Kidney epithelial cell (primary cell): Measurements from ENCODE around the gene IGSF11. TPM values are rescaled to one million over a fixed set of nuclear protein-coding genes. Genes with fewer than 3 reads are reported as not detected.

Source experiments
- DNase-seq: peaks from one replicate; pipeline ENCODE4 v3.0.0-alpha.2; 2010; ENCODE audit warnings: low read depth
- H3K27me3 ChIP-seq: 2 replicates; pipeline ENCODE4 v1.6.0; 2011; ENCODE audit warnings: low read length; ENCODE audit not compliant: control insufficient read depth, insufficient read depth
- H3K36me3 ChIP-seq: 2 replicates; pipeline ENCODE4 v1.5.1; 2011; ENCODE audit warnings: low read length; ENCODE audit not compliant: control insufficient read depth, insufficient read depth
- H3K4me3 ChIP-seq: 2 replicates; pipeline ENCODE4 v1.5.1; 2011; ENCODE audit warnings: low read depth, mild to moderate bottlenecking, control low read depth, low read length
- total RNA-seq: library from RNA; depleted of rRNA; stranded (reverse); fragments of >200 nt; gene quantifications from 2 replicates; pipeline ENCODE4 v1.2.3, GENCODE V29; 2015
- TF ChIP-seq, protein P1 (sequence below): IDR thresholded peaks from 2 replicates; pipeline ENCODE4 v1.5.1; 2011; ENCODE audit warnings: mild to moderate bottlenecking, moderate library complexity, low read length, control low read depth, inconsistent platforms; ENCODE audit not compliant: insufficient read depth, poor library complexity, severe bottlenecking

Gene IGSF11
- total RNA-seq, 1 donor from 2014 or later: not detected

DNA sequence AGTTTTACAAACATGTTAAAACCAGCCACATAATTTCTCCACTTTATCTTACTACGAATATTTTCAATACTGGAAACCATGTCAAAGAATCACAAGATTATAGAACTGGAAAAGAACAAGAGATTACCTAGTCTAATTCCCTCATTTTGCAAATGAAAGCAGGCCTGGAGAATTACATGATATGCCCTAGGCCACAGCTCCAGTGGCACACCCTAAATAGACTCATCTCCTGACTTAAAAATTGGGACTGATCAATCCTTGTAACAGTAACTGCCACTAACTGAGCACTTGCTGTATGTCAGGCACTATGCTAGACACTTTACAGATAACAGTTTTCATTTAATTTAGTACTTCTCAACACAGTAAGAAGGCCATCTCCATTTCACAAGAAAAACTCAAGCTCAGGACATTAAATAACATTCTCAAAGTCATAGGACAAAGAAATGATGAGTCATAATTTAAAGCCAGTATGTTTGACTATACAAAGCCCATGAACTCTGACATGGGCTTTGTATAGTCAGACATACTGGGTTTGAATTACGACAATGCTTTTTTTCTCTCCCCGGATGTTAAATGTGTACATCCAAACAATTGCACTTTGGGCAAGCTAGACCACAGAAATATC is 9.4 kb downstream of the IGSF11 start:
- Histone ChIP-seq H3K36me3 (no peaks in the 10 kb centered on the region), H3K4me3 (no peak overlapping the region), H3K27me3 (no peaks in the 10 kb centered on the region)
- no peak for DNase-seq
- TF ChIP-seq, protein P1, sequence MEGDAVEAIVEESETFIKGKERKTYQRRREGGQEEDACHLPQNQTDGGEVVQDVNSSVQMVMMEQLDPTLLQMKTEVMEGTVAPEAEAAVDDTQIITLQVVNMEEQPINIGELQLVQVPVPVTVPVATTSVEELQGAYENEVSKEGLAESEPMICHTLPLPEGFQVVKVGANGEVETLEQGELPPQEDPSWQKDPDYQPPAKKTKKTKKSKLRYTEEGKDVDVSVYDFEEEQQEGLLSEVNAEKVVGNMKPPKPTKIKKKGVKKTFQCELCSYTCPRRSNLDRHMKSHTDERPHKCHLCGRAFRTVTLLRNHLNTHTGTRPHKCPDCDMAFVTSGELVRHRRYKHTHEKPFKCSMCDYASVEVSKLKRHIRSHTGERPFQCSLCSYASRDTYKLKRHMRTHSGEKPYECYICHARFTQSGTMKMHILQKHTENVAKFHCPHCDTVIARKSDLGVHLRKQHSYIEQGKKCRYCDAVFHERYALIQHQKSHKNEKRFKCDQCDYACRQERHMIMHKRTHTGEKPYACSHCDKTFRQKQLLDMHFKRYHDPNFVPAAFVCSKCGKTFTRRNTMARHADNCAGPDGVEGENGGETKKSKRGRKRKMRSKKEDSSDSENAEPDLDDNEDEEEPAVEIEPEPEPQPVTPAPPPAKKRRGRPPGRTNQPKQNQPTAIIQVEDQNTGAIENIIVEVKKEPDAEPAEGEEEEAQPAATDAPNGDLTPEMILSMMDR: no peak

DNA sequence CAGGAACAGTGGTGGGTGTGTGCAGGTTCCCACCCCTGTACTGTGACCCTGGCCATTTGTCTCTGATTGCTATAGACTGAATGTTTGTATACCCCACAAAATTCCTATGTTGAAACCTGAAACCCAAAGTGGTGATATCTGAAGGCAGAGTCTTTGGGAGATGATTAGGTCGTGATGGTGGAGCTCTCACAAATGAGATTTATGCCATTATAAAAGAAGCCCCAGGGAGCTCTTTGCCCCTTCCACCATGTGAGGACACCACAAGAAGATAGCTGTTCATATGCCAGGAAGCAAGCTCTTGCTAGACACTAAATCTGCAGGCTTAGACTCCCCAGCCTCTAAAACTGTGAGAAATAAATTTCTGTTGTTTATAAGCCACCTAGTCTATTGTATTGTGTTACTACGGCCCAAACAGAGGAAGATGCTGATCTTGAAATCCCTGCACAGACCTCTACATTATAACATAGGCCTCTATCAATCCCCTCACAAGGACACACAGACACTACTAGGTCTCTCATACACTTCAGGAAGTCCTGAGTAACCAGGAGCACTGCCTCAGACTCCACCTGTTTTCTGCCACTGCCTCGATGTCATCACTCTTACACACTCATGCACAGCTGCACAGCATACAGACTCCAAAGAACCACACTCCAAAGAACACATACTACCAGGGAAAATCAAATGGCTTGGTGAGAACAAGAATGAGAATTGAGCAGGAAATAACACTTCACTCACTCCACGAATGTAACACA is 14.7 kb downstream of the IGSF11 start:
- TF ChIP-seq, protein P1: no peak
- Histone ChIP-seq H3K36me3 (no peaks in the 10 kb centered on the region), H3K27me3 (no peaks in the 10 kb centered on the region), H3K4me3 (no peak overlapping the region)
- DNase-seq: no peak

DNA sequence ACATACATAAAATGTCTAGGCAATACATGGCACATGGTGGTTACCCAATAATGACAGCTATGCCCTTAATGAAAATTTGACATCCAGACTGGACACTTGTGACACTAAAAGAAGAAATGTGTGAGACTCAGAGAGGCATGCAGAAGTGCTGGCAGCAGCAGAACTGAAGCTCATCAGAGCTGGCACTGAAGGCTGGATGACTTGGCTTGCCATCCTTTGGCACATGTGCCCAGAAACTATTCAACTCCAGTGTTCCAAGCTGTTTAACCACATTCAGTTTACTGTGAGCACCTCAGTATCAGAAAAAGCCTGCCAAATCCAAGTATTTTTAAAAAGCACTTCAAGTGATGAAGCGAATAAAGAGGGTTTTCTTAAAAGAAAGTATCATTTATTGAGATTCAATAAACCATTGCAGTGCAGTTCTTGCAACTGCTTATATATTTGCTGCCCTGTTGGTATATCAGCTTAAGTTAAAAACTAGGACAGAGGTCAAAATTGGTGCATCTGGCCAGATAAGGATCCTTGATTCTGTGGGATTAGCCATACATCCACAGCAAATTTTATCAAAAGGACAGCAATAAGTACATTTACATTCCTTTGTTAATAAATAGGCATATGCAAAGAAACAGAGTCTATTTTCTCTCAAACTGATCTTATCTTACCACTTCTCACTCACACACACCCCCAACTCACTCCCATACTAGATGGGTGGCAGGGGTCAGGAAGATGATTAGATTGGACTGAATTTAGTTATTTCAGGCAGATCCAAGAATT is 15.8 kb downstream of the IGSF11 start:
- TF ChIP-seq, protein P1: no peak
- no peak overlapping the region for H3K4me3 ChIP-seq
- no peaks in the 10 kb centered on the region for H3K36me3 ChIP-seq
- no peaks in the 10 kb centered on the region for H3K27me3 ChIP-seq
- no peak for DNase-seq

DNA sequence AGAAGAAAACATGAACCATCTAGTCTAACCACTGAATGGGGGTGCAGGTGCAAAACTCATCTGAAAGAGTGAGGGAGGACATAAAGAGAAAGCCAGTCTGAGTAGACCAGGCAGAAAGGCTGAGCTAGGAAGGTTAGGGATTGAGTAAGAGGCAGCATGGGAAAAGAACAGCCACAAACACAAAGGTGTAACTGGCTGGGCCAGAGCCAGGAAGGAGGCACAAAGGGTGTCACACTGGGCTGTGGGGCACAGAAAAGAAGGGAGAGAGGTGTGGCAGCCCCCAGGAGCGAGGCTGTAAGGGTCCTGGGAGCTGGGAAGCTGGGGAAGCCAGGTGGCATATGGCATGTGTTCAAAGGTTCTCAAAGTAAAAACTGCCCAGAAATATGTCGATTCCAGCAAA is 18.7 kb downstream of the IGSF11 start:
- no peak for DNase-seq
- no peak overlapping the region for H3K4me3 ChIP-seq
- H3K27me3 ChIP-seq: no peaks in the 10 kb centered on the region
- H3K36me3 ChIP-seq: no peaks in the 10 kb centered on the region
- TF ChIP-seq, protein P1: no peak

DNA sequence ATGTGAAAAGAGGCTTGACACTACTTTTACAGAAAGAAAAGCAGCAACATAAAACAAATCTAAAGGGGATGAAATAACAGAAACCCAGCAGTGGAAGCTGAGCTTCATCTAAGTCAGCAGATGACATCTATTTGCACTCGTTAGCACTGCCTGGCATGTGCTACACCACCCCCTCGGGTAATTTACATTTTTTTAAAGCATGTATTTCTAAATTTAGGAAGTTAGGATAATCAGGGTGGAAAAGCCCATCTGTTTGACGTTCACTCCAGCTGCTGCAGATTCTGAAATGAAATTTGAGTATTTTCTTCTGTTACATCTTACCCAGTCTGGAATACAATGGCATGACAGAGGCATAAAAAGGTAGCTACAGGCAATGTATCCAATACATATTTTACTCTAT is 20.7 kb downstream of the IGSF11 start:
- H3K27me3 ChIP-seq: no peaks in the 10 kb centered on the region
- TF ChIP-seq, protein P1: no peak
- no peak for DNase-seq
- no peak overlapping the region for H3K4me3 ChIP-seq
- H3K36me3 ChIP-seq: no peaks in the 10 kb centered on the region
